ENCODE measurements around the gene STAT5B. TPM values are rescaled to one million over a fixed set of nuclear protein-coding genes. Genes with fewer than 3 reads are reported as not detected.

The STAT5B gene
- total RNA-seq, 1 experiment from 2014 or later: 36.4 TPM

DNA sequence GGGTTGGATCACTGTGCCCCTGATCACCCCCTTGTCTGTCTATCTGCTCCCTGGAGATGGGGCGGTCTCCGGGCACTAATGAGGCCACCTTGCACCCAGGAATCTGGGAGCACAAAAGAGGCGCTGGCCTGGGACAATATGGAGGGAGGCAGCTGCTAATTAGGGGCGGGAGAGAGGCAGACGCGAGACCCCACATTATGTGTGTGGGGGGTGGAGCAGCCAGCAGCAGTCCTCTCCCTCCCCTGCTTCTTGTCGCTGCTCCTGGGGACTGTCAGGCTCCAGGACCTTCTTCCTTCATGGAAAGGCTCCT, 90.6 kb downstream of the STAT5B start:
- CTCF ChIA-PET: interaction anchor here (2.9 to 7.3 kb wide), 2 partner anchors 9 to 37 kb away, joined by 29 to 55 read pairs; partner anchors contain the start of gene GHDC
- TF ChIP-seq ZNF423 (CRISPR knock-in tag; IDR thresholded peaks at IDR 0.05) (no peak), ZNF121 (CRISPR knock-in tag; IDR thresholded peaks at IDR 0.05) (no peak), TP53 (CRISPR knock-in tag; IDR thresholded peaks at IDR 0.05) (no peak), KAT7 (CRISPR knock-in tag; IDR thresholded peaks at IDR 0.05; ENCODE audit: borderline replicate concordance) (no peak), ZNF138 (CRISPR knock-in tag; conservative IDR thresholded peaks at IDR 0.05) (no peak), NR2C2 (CRISPR knock-in tag; IDR thresholded peaks at IDR 0.05) (no peak), ESRRA (CRISPR knock-in tag; IDR thresholded peaks at IDR 0.05; ENCODE audit: borderline replicate concordance) (no peak), PREB (CRISPR knock-in tag; IDR thresholded peaks at IDR 0.05; ENCODE audit: borderline replicate concordance) (no peak), NFE2L1 (CRISPR knock-in tag; IDR thresholded peaks at IDR 0.05) (no peak), TEAD4 (CRISPR knock-in tag; IDR thresholded peaks at IDR 0.05) (no peak)
- TF ChIP-seq, protein P1, sequence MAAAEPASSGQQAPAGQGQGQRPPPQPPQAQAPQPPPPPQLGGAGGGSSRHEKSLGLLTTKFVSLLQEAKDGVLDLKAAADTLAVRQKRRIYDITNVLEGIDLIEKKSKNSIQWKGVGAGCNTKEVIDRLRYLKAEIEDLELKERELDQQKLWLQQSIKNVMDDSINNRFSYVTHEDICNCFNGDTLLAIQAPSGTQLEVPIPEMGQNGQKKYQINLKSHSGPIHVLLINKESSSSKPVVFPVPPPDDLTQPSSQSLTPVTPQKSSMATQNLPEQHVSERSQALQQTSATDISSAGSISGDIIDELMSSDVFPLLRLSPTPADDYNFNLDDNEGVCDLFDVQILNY (CRISPR knock-in tag; IDR thresholded peaks at IDR 0.05): no peak
- TF ChIP-seq, protein P2, sequence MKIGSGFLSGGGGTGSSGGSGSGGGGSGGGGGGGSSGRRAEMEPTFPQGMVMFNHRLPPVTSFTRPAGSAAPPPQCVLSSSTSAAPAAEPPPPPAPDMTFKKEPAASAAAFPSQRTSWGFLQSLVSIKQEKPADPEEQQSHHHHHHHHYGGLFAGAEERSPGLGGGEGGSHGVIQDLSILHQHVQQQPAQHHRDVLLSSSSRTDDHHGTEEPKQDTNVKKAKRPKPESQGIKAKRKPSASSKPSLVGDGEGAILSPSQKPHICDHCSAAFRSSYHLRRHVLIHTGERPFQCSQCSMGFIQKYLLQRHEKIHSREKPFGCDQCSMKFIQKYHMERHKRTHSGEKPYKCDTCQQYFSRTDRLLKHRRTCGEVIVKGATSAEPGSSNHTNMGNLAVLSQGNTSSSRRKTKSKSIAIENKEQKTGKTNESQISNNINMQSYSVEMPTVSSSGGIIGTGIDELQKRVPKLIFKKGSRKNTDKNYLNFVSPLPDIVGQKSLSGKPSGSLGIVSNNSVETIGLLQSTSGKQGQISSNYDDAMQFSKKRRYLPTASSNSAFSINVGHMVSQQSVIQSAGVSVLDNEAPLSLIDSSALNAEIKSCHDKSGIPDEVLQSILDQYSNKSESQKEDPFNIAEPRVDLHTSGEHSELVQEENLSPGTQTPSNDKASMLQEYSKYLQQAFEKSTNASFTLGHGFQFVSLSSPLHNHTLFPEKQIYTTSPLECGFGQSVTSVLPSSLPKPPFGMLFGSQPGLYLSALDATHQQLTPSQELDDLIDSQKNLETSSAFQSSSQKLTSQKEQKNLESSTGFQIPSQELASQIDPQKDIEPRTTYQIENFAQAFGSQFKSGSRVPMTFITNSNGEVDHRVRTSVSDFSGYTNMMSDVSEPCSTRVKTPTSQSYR (CRISPR knock-in tag; IDR thresholded peaks at IDR 0.05): no peak
- H3K4me3 Mint-ChIP-seq: no peak overlapping the region
- DNase-seq (ENCODE audit: low spot score) (no peak), ATAC-seq (no peak)
- no peaks in the 10 kb centered on the region for H3K9me3 Mint-ChIP-seq
- H3K4me1 Mint-ChIP-seq: peaks cover 28% of the 10 kb centered on the region
- no peaks in the 10 kb centered on the region for H3K36me3 Mint-ChIP-seq
- no peak overlapping the region for H3K27ac Mint-ChIP-seq
- POLR2A ChIA-PET: no interaction called here
- H3K27me3 Mint-ChIP-seq (ENCODE audit: low read depth): peaks cover 61% of the 10 kb centered on the region

DNA sequence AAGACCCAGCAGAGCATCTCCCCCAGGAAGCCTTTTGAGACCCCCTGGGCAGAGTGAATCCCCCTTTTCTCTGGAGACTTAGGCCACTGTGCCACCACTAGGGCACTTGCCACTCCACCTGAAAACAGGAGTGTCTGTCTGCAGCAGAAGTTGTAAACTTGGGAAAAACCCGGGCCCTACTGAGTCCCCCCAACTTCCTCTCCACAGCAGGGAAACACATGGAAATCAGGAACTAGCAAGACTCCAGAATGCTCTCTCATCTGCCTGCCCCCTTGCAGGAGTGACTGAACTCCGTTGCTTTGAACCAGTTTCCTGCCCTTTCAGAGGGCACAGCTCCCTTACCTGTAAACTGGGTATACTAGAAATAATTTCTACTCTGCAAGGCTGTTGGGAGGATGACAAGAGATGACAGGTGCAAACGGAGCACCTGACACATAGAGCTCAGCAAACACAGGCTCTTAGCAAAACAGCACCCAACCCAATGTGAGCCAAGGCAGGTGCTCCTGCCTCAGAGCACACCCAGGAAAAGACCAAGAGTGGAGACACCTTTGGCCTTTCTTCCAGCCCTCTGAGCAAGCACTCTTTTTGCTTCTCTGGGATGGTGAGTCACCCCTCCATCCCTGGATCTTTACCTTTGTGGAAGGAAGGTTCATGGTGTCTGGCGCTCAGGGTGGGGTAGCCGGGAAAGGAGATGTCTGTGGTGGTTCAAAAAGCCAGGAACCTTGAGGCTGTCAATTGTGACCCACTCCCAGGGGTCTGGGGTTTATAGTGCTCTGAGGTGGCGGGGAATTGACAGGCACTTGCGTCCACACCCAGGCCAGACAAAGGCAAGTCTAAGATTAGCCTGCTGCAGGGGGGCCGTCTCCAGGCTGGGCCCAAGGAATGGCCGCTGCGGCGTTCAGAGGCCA, 91.2 kb downstream of the STAT5B start, which contains the start of gene HCRT:
Gene HCRT, minus strand, starts transcription at position 740 of the 908 bp plus-strand sequence. Its CDS starts 87 bp downstream, at position 653.
- POLR2A ChIA-PET: no interaction called here
- no peak within 1 kb of the TSS for H3K27ac Mint-ChIP-seq
- H3K27me3 Mint-ChIP-seq (ENCODE audit: low read depth): peaks cover 67% of the 10 kb centered on the region
- DNase-seq (ENCODE audit: low spot score) (no peak), ATAC-seq (no peak)
- 0 out of 2 replicates have a peak, but pooled peaks have one; percentile 26 for TF ChIP-seq ETV6 (CRISPR knock-in tag; IDR thresholded peaks at IDR 0.05)
- TF ChIP-seq, protein P3, sequence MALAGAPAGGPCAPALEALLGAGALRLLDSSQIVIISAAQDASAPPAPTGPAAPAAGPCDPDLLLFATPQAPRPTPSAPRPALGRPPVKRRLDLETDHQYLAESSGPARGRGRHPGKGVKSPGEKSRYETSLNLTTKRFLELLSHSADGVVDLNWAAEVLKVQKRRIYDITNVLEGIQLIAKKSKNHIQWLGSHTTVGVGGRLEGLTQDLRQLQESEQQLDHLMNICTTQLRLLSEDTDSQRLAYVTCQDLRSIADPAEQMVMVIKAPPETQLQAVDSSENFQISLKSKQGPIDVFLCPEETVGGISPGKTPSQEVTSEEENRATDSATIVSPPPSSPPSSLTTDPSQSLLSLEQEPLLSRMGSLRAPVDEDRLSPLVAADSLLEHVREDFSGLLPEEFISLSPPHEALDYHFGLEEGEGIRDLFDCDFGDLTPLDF (CRISPR knock-in tag; IDR thresholded peaks at IDR 0.05): no peak
- peak within 1 kb of the TSS; percentile 48 for H3K4me3 Mint-ChIP-seq
- no peaks in the 10 kb centered on the region for H3K36me3 Mint-ChIP-seq
- CTCF ChIA-PET: interaction anchor here (0.9 to 7.3 kb wide), 17 partner anchors 9 to 247 kb away, joined by 3 to 55 read pairs (median 4); partner anchors contain the start of genes GHDC, KAT2A and STAT3
- H3K9me3 Mint-ChIP-seq: no peaks in the 10 kb centered on the region
- H3K4me1 Mint-ChIP-seq: peaks cover 28% of the 10 kb centered on the region
